ENCODE results near the gene MRPL14. TPM values are rescaled to one million over a fixed set of nuclear protein-coding genes. Genes with fewer than 3 reads are reported as not detected.
A peak's percentile ranks its signal among the peaks of the same experiment; 100 is the strongest.

Gene MRPL14
- total RNA-seq, 1 donor from 2014 or later = 57.4 TPM

- H3K9me3 ChIP-seq (ENCODE audit: control insufficient read depth in 3 of 3, low read length in 3 of 3) = no peaks in the 10 kb centered on the region
- no peaks in the 10 kb centered on the region for H3K27me3 ChIP-seq (ENCODE audit: control insufficient read depth in 3 of 3, insufficient read depth in 3 of 3, low read length in 3 of 3)
- H3K27ac ChIP-seq (ENCODE audit: low read depth, low read length) = no peak overlapping the region
- H3K4me3 ChIP-seq (ENCODE audit: low read length in 3 of 3) = no peak overlapping the region
- peak overlapping the region in 1 of 3 donors; percentile 18 for H3K9ac ChIP-seq (ENCODE audit: low read depth in 1 of 3, low read length in 3 of 3)
- peaks cover 29 to 50% (median 35%) of the 10 kb centered on the region in 3 donors for H3K4me1 ChIP-seq (ENCODE audit: control insufficient read depth in 3 of 3, insufficient read depth in 3 of 3, low read length in 3 of 3)
- no peaks in the 10 kb centered on the region for H3K36me3 ChIP-seq (ENCODE audit: control insufficient read depth in 3 of 3, insufficient read depth in 3 of 3, low read length in 3 of 3)
Measured at GRCh38 chr6:44078219-44078826, 48.9 kb downstream of the MRPL14 start.

- H3K9ac ChIP-seq (ENCODE audit: low read depth in 1 of 3, low read length in 3 of 3) = peak overlapping the region in 1 of 3 donors; percentile 74
- H3K9me3 ChIP-seq (ENCODE audit: control insufficient read depth in 3 of 3, low read length in 3 of 3) = no peaks in the 10 kb centered on the region
- no peak overlapping the region for H3K27ac ChIP-seq (ENCODE audit: low read depth, low read length)
- no peaks in the 10 kb centered on the region for H3K36me3 ChIP-seq (ENCODE audit: control insufficient read depth in 3 of 3, insufficient read depth in 3 of 3, low read length in 3 of 3)
- no peak overlapping the region for H3K4me3 ChIP-seq (ENCODE audit: low read length in 3 of 3)
- peaks cover 28 to 47% (median 43%) of the 10 kb centered on the region in 3 donors for H3K4me1 ChIP-seq (ENCODE audit: control insufficient read depth in 3 of 3, insufficient read depth in 3 of 3, low read length in 3 of 3)
- no peaks in the 10 kb centered on the region for H3K27me3 ChIP-seq (ENCODE audit: control insufficient read depth in 3 of 3, insufficient read depth in 3 of 3, low read length in 3 of 3)
Measured at GRCh38 chr6:44077214-44077946, 49.9 kb downstream of the MRPL14 start.

GRCh38 chr6:44076356-44077213, 50.7 kb downstream of the MRPL14 start:
- Histone ChIP-seq H3K27me3 (ENCODE audit: control insufficient read depth in 3 of 3, insufficient read depth in 3 of 3, low read length in 3 of 3) (no peaks in the 10 kb centered on the region), H3K36me3 (ENCODE audit: control insufficient read depth in 3 of 3, insufficient read depth in 3 of 3, low read length in 3 of 3) (no peaks in the 10 kb centered on the region), H3K9me3 (ENCODE audit: control insufficient read depth in 3 of 3, low read length in 3 of 3) (no peaks in the 10 kb centered on the region), H3K4me3 (ENCODE audit: low read length in 3 of 3) (peak overlapping the region in 1 of 3 donors; percentile 29), H3K27ac (ENCODE audit: low read depth, low read length) (no peak overlapping the region), H3K9ac (ENCODE audit: low read depth in 1 of 3, low read length in 3 of 3) (peak overlapping the region in 1 of 3 donors; percentile 74), H3K4me1 (ENCODE audit: control insufficient read depth in 3 of 3, insufficient read depth in 3 of 3, low read length in 3 of 3) (peaks cover 28 to 46% (median 46%) of the 10 kb centered on the region in 3 donors)

- Histone ChIP-seq H3K27me3 (ENCODE audit: control insufficient read depth in 3 of 3, insufficient read depth in 3 of 3, low read length in 3 of 3) (no peaks in the 10 kb centered on the region), H3K4me1 (ENCODE audit: control insufficient read depth in 3 of 3, insufficient read depth in 3 of 3, low read length in 3 of 3) (peaks cover 28 to 46% (median 46%) of the 10 kb centered on the region in 3 donors), H3K4me3 (ENCODE audit: low read length in 3 of 3) (peak overlapping the region in 1 of 3 donors; percentile 29), H3K9ac (ENCODE audit: low read depth in 1 of 3, low read length in 3 of 3) (peak overlapping the region in 1 of 3 donors; percentile 95), H3K27ac (ENCODE audit: low read depth, low read length) (no peak overlapping the region), H3K9me3 (ENCODE audit: control insufficient read depth in 3 of 3, low read length in 3 of 3) (no peaks in the 10 kb centered on the region), H3K36me3 (ENCODE audit: control insufficient read depth in 3 of 3, insufficient read depth in 3 of 3, low read length in 3 of 3) (no peaks in the 10 kb centered on the region)
Measured at GRCh38 chr6:44075647-44076355, 51.5 kb downstream of the MRPL14 start.

GRCh38 chr6:44074813-44075646, 52.2 kb downstream of the MRPL14 start:
- peak overlapping the region; percentile 80 to 95 (median 86) for H3K9ac ChIP-seq (ENCODE audit: low read depth in 1 of 3, low read length in 3 of 3)
- peak overlapping the region in 1 of 3 donors; percentile 41 for H3K4me3 ChIP-seq (ENCODE audit: low read length in 3 of 3)
- H3K27ac ChIP-seq (ENCODE audit: low read depth, low read length) = peak overlapping the region; percentile 58

GRCh38 chr6:44074439-44074812, 52.8 kb downstream of the MRPL14 start:
- Histone ChIP-seq H3K4me3 (ENCODE audit: low read length in 3 of 3) (peak overlapping the region; percentile 28 to 84 (median 68)), H3K27me3 (ENCODE audit: control insufficient read depth in 3 of 3, insufficient read depth in 3 of 3, low read length in 3 of 3) (no peaks in the 10 kb centered on the region), H3K27ac (ENCODE audit: low read depth, low read length) (peak overlapping the region; percentile 86), H3K36me3 (ENCODE audit: control insufficient read depth in 3 of 3, insufficient read depth in 3 of 3, low read length in 3 of 3) (no peaks in the 10 kb centered on the region), H3K9me3 (ENCODE audit: control insufficient read depth in 3 of 3, low read length in 3 of 3) (no peaks in the 10 kb centered on the region), H3K9ac (ENCODE audit: low read depth in 1 of 3, low read length in 3 of 3) (peak overlapping the region; percentile 80 to 95 (median 86)), H3K4me1 (ENCODE audit: control insufficient read depth in 3 of 3, insufficient read depth in 3 of 3, low read length in 3 of 3) (peaks cover 28 to 46% (median 45%) of the 10 kb centered on the region in 3 donors)

More at GRCh38 chr6:44074813-44075646, 52.2 kb downstream of the MRPL14 start:
- H3K4me1 ChIP-seq (ENCODE audit: control insufficient read depth in 3 of 3, insufficient read depth in 3 of 3, low read length in 3 of 3) = peaks cover 28 to 46% (median 46%) of the 10 kb centered on the region in 3 donors
- no peaks in the 10 kb centered on the region for H3K36me3 ChIP-seq (ENCODE audit: control insufficient read depth in 3 of 3, insufficient read depth in 3 of 3, low read length in 3 of 3)
- H3K27me3 ChIP-seq (ENCODE audit: control insufficient read depth in 3 of 3, insufficient read depth in 3 of 3, low read length in 3 of 3) = no peaks in the 10 kb centered on the region
- no peaks in the 10 kb centered on the region for H3K9me3 ChIP-seq (ENCODE audit: control insufficient read depth in 3 of 3, low read length in 3 of 3)

GRCh38 chr6:44073612-44074438, 53.4 kb downstream of the MRPL14 start:
- Histone ChIP-seq H3K36me3 (ENCODE audit: control insufficient read depth in 3 of 3, insufficient read depth in 3 of 3, low read length in 3 of 3) (no peaks in the 10 kb centered on the region), H3K27ac (ENCODE audit: low read depth, low read length) (peak overlapping the region; percentile 86), H3K4me1 (ENCODE audit: control insufficient read depth in 3 of 3, insufficient read depth in 3 of 3, low read length in 3 of 3) (peaks cover 26 to 42% (median 41%) of the 10 kb centered on the region in 3 donors), H3K9me3 (ENCODE audit: control insufficient read depth in 3 of 3, low read length in 3 of 3) (no peaks in the 10 kb centered on the region), H3K4me3 (ENCODE audit: low read length in 3 of 3) (peak overlapping the region; percentile 68 to 84 (median 80)), H3K27me3 (ENCODE audit: control insufficient read depth in 3 of 3, insufficient read depth in 3 of 3, low read length in 3 of 3) (no peaks in the 10 kb centered on the region), H3K9ac (ENCODE audit: low read depth in 1 of 3, low read length in 3 of 3) (peak overlapping the region; percentile 80 to 95 (median 86))

GRCh38 chr6:44072959-44073611, 54.2 kb downstream of the MRPL14 start:
- H3K9me3 ChIP-seq (ENCODE audit: control insufficient read depth in 3 of 3, low read length in 3 of 3) = no peaks in the 10 kb centered on the region
- H3K27ac ChIP-seq (ENCODE audit: low read depth, low read length) = peak overlapping the region; percentile 86
- H3K36me3 ChIP-seq (ENCODE audit: control insufficient read depth in 3 of 3, insufficient read depth in 3 of 3, low read length in 3 of 3) = no peaks in the 10 kb centered on the region
- peak overlapping the region; percentile 83 to 96 (median 83) for H3K9ac ChIP-seq (ENCODE audit: low read depth in 1 of 3, low read length in 3 of 3)
- peak overlapping the region; percentile 77 to 91 (median 84) for H3K4me3 ChIP-seq (ENCODE audit: low read length in 3 of 3)
- no peaks in the 10 kb centered on the region for H3K27me3 ChIP-seq (ENCODE audit: control insufficient read depth in 3 of 3, insufficient read depth in 3 of 3, low read length in 3 of 3)
- H3K4me1 ChIP-seq (ENCODE audit: control insufficient read depth in 3 of 3, insufficient read depth in 3 of 3, low read length in 3 of 3) = peaks cover 26 to 42% (median 41%) of the 10 kb centered on the region in 3 donors
